KMS-11 (cell line): Measurements from ENCODE around the gene ZNF608.

ENCODE experiments used
- H2AFZ ChIP-seq: fragments of 200-600 bp; sonication (generic); 2 replicates; pipeline ENCODE4 v1.6.1; 2016; ENCODE audit warnings: antibody characterized with exemption, mixed run types, low read depth
- H3K27ac ChIP-seq: fragments of 200-600 bp; sonication (generic); 2 replicates; pipeline ENCODE4 v1.6.1; 2016; ENCODE audit warnings: mild to moderate bottlenecking, mixed run types
- H3K27me3 ChIP-seq: fragments of 200-600 bp; sonication (generic); 2 replicates; pipeline ENCODE4 v1.6.1; 2017; ENCODE audit warnings: mild to moderate bottlenecking, low read depth, mixed run types, moderate library complexity; ENCODE audit not compliant: insufficient read depth
- H3K36me3 ChIP-seq: fragments of 200-600 bp; sonication (generic); 2 replicates; pipeline ENCODE4 v1.6.1; 2017; ENCODE audit warnings: mild to moderate bottlenecking, mixed run types; ENCODE audit not compliant: insufficient read depth
- H3K4me1 ChIP-seq: fragments of 200-600 bp; sonication (generic); 2 replicates; pipeline ENCODE4 v1.6.1; 2016; ENCODE audit warnings: mild to moderate bottlenecking, low read depth, mixed run types; ENCODE audit not compliant: poor library complexity, severe bottlenecking
- H3K4me2 ChIP-seq: fragments of 200-600 bp; sonication (generic); 2 replicates; pipeline ENCODE4 v1.7.0; 2016; ENCODE audit warnings: mild to moderate bottlenecking, mixed run types
- H3K4me3 ChIP-seq: fragments of 200-600 bp; sonication (generic); IDR thresholded peaks from 2 replicates; pipeline ENCODE4 v1.6.1; 2017; ENCODE audit warnings: low read depth, low read length, mixed read lengths; ENCODE audit not compliant: insufficient read depth
- H3K79me2 ChIP-seq: fragments of 200-600 bp; sonication (generic); 2 replicates; pipeline ENCODE4 v1.6.1; 2016; ENCODE audit warnings: low read depth, mixed run types; ENCODE audit not compliant: insufficient read depth
- H3K9ac ChIP-seq: fragments of 200-600 bp; sonication (generic); 2 replicates; pipeline ENCODE4 v1.6.1; 2016; ENCODE audit warnings: mild to moderate bottlenecking, mixed run types
- H4K20me1 ChIP-seq: fragments of 200-600 bp; sonication (generic); 2 replicates; pipeline ENCODE4 v1.6.1; 2016; ENCODE audit warnings: mild to moderate bottlenecking, mixed run types; ENCODE audit not compliant: insufficient read depth
- TF ChIP-seq, protein P1 (sequence below): fragments of 200-600 bp; sonication (generic); conservative IDR thresholded peaks from 2 replicates; pipeline ENCODE4 v1.6.1; 2017; ENCODE audit warnings: low read depth, mild to moderate bottlenecking, antibody characterized with exemption, low read length, moderate library complexity, mixed read lengths

The ZNF608 gene

DNA sequence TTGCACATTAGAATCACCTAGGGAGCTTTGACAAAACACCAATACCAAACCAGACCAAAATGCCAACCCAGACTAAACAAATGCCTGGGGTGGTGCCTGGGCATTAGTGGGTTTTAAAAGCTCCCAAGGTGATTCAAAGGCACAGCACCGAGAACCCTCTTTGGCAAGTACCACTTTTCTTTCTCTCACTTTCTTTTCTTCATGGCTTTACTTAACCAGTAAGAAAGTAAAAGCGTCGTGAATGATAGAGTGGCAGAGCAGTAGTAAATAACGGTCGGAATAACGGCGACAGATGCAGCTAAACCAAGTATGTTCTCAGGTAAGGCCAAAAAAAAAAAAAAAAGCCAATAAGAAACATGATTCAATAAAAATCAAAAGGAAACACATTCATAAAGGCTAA lies 49.5 kb downstream of the ZNF608 start:
- Histone ChIP-seq H3K4me2 (no peak overlapping the region), H3K4me3 (no peak overlapping the region), H4K20me1 (no peaks in the 10 kb centered on the region), H3K4me1 (no peaks in the 10 kb centered on the region), H3K27me3 (no peaks in the 10 kb centered on the region), H3K27ac (no peak overlapping the region), H2AFZ (no peak overlapping the region), H3K79me2 (no peaks in the 10 kb centered on the region), H3K36me3 (no peaks in the 10 kb centered on the region), H3K9ac (no peak overlapping the region)
- TF ChIP-seq, protein P1, sequence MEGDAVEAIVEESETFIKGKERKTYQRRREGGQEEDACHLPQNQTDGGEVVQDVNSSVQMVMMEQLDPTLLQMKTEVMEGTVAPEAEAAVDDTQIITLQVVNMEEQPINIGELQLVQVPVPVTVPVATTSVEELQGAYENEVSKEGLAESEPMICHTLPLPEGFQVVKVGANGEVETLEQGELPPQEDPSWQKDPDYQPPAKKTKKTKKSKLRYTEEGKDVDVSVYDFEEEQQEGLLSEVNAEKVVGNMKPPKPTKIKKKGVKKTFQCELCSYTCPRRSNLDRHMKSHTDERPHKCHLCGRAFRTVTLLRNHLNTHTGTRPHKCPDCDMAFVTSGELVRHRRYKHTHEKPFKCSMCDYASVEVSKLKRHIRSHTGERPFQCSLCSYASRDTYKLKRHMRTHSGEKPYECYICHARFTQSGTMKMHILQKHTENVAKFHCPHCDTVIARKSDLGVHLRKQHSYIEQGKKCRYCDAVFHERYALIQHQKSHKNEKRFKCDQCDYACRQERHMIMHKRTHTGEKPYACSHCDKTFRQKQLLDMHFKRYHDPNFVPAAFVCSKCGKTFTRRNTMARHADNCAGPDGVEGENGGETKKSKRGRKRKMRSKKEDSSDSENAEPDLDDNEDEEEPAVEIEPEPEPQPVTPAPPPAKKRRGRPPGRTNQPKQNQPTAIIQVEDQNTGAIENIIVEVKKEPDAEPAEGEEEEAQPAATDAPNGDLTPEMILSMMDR: no peak
